HG03558 (cell line): ENCODE results near the gene FARP1.

ENCODE experiments used
- ATAC-seq: cut with Tn5 transposase; IDR thresholded peaks from one replicate; pipeline ENCODE4 v1.9.1; 2021; ENCODE audit warnings: moderate number of reproducible peaks; ENCODE audit not compliant: unreplicated experiment; ENCODE audit errors: extremely low read depth

FARP1 gene

DNA sequence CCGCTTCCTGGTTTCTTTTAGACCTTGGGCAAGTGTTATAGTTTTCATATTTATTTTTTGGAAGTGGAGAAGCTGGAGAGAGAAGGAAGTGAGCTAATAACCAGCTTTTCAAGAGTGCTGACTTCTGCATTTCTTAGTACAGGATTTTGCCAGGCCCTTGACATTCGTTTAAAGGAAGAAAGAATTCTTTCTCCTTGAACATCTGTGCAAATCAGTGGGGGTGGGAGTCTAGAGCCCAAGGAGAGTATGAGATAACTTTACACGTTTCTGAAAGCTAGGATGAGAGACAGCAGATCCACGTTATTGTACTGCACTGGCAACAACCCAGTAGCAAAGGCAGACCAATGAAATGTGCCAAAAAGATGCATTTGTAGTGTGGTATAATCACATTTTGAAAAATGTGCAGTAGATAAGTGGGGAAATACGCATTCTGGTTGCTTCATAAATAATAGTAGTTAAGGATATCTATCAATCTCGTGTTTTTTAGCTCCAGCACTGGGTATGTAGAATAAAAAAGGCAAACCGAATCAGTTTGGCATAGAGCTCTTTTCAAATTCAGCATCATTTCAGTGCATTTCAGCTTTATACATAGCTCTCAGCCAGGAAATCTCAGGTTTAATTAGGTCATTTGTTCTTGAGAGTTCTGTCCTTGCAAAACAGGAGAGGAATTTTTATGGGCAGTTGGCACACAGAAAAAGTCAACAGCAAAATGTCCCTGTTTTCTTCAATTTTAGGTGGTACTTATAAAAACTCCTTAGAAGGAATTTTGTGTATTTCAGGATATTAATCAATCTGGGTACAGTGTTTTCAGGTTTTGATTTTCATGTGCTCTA, 29.9 kb downstream of the FARP1 start:
- ATAC-seq, result no peak

DNA sequence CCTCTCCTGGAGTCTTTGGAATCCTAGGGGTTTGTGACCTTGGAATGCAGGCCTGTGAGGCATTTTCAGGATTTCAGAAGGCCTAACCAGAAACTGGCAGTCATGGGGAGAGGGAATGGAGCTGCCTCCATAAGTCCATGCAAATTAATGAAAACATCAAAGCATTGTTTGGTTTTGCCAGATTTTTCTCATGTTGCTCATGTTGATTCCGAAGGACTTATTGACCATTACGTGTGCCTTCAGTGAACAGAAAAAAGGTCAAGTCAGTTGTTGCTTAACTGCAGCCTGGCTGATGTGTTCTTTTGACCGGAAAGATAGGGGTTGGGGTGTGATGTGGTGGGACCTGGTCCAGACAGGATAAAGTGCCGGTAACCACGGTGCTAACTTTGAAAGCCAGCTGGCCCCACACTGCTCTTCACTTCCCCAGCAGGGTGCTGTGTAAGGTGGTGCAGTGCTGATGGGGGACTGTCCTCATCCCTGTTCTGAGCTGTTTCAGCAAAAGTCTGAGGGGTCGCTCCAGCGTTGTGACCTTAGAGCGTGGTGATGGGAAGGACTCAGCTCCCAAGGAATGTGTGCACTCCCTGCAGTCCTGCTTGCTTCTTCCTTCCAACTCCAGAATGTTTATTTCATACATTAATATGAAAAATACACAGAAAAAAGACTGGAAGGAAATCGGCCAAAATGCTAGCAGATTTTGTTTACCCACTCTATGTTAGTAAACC, 30.7 kb downstream of the FARP1 start:
- no peak for ATAC-seq

DNA sequence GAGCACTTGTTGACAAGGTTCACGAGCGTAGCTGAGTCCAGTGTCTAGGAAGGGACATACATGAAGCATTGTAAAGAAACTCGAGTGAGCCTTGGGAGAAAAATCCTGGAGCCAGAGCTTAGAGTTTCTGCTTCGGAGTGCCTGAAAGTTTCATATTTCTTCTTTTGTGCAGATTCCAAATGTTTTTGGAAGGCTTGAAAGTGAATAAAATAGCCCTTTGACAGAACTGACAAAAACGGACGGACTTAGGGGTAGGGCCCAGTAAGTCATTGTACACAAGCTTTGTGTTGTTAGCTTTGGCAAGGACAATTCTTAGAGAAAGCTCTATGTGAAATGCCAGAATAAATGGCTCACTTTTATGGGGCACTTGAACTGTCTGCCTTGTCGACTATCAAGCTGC, 31.4 kb downstream of the FARP1 start:
- no peak for ATAC-seq

DNA sequence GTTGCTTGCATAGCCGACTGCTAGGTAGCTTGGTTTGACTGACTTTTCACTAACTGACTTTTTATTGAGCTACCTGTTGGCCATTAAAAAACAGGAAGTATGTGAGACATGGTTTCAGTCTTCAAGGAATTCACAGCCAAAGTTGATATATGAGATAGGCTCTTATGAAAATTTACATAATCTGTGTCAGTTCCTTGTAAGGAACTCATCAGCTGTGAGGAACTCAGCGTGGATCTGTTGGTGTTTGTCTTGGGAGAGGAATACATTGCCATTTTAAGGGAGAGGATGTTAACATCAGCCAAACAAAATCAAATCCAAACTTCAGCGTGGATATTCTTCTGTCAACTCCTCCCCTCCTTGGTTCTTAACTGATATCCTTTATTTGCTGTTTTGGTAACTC, 32.1 kb downstream of the FARP1 start:
- ATAC-seq, result no peak

DNA sequence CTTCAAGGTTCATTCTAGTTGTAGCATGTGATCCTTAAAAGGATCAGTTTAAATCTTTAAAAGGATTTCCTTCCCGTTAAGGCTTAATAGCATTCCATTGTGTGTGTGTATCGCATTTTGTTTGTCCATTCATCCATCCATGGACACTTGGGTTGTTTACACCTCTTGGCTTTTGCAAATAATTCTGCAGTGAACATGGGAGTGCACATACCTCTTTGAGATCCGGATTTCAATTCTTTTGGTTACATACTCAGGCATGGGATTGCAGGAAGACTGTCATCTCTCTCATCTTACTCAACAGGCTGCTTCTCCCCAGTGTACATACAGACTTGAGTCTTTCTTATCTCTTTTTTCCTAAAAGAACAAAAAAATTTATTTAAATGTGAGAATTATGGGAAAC, 32.9 kb downstream of the FARP1 start:
- no peak for ATAC-seq

DNA sequence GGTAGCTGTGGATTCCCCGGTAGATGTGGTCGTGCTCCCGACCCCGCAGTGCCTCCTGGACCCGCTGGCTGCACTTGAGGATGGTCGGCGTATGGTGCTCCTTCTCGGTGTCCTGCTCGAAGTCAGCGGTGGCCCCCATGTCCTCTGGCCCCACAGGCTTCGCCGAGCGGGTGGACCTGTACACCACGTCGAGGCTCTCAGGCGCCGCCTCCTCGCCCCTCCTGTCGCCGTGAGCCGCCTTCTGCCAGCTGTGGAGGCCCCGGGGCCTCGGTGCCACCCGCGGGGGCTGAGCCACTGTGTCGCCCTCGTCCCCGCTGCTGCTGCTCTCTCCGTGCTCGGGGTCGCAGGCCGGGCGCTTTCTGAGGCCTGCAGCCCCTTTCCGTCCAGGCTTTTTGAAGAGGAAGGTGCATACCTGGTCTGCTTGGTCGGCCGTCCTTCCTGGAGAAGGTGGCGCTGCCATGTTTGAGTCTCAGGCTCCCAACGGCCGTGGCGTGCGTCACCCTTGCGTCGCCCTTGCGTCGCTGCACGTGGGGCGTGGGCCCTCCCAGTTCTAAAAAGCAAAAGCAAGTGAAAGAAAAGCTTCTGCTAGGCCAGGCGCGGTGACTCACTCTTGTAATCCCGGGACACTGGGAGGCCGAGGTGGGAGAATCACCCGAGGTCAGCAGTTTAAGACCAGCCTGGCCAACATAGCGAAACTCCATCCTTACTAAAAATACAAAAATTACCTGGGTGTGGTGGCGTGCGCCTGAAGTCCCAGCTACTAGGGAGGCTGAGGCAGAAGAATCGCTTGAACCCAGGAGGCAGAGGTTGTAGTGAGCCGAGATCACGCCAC, 34.1 kb downstream of the FARP1 start, which contains the start of gene RNF113B:
RNF113B (minus strand) TSS at position 493 of the 832 bp plus-strand sequence; CDS start at position 460, 33 bp downstream.
- no peak for ATAC-seq

DNA sequence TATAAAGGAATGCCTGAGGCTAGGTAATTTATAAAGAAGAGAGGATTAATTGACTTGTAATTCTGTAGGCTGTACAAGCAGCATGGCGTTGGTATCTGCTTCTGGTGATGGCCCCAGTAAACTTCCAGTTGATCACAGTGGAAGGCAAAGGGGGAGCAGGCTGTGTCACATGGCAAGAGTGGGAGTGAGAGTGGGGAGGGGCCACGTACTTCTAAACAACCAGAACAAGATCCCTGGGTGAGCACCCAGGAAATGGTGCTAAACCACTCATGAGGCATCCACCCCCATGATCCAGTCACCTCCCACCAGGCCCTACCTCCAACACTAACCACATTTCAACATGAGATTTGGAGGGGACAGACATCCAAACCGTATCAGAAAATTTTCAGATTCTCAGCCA, 37.2 kb downstream of the FARP1 start:
- ATAC-seq, result no peak

DNA sequence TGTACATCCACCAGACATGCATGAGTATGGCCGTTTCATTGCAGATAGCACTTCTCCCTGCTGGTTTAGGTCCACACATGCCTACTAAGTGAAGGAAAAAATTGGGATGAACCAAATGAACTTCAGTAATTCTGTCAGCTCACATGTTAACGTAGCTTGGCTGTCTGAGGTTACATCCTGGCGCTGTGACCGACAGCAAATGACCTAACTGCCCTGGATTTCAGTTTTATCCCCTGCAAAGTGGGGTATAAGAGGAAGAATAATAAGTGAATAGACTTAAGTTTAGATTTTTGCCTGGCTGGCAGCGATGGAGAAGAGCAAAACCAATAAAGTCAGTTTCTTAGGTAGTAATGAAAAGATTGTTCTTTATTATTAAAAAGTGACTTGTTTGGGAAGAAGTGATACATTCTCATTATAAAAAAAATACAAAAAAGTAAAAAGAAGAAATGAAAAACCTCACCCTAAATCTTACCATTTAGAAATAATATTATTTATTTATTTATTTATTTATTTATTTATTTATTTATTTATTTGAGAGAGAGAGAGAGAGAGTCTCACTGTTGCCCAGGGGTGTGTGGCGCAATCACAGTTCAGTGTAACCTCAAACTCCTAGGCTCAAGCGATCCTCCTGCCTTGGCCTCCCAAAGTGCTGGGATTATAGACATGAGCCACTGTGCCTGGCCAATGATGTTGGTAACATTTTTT, 38.4 kb downstream of the FARP1 start:
- ATAC-seq, result no peak

DNA sequence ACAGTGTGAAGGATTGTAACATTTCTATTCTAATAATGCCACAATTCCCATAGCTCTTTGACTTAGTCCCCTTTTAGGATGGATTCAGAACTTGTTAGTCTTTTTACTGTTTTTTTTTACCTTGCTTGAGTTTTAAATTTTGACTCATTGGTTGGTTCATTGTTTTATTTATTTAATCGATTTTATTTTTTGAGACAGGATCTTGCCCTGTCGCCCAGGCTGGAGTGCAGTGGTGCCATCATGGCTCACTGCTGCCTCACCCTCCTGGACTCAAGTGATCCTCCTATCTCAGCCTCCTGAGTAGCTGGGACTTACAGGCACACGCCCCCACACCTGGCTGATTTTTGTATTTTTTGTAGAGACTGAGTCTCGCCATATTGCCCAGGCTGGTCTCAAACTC, 39.3 kb downstream of the FARP1 start:
- ATAC-seq, result no peak

DNA sequence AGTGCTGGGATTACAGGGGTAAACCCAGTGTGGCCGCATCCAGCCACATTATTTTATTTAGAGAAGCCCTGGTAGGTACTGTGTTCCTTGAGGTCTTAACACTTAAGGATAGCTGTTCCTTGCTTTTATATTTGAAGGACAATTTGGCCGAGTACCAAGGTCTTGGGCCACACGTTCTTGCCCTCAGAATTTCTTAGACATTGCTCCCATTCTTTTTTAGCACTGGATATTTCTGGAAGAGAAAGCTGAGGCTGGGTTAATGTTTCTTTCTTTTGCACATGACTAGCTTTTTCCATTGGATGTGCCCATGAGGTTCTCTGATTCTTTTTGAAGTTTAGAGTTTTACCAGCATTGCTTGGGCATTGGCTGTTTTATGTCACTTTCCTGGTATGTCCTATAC, 39.7 kb downstream of the FARP1 start:
- no peak for ATAC-seq

DNA sequence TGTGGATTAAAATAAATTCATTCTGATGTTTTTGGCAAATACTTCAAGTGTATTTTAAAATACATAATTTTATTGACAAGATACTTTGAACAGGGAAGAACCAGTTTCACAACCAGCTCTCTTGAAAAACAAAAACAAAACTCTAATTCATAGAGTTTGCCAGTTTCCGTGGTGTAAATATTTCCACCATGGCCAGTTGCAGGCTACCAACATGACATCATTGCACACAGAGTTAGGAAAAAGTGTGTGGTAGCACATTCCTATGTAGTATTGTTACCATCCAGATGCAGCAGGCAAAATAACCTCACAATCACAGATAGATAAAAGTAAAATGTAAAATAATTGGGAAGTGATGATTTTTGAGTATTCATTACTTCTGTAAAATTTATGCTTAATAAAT, 41.9 kb downstream of the FARP1 start:
- no peak for ATAC-seq

DNA sequence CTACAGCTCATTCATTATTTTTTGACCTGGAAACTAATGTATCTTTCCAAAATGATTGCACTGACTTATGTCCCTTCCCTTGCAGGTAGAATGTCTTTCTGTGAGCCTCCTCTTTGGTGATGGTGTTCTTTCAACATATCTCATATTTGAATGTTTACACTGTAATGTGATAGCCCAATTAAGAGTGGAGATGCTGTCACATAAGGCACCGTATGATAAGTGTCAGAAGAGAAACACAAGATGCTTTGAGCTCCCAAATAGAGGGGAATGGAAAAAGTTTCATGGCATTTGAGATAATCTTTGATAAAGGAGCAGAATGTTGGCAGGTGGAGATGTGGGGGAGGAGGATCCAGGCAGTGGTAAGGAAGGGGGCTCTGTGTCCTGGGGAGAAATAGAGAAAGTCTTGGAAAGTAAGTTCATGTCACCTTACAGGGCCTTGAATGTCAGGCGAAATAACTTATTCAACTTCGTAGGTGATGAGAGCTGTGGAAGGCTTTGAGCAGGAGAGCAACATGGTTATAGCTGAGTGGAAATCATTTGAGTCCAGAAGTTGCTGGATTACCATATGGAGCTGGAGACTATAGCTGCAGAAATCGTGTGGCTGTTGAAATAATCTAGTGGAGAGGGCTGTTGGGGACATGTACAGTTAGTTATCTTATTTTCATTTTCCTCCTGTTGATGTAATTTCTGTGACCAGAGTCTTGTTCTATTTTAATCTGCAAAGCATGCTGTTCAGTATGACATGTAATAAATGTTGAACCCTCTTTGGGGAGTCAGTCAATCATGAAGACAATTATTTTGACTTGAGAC, 44.5 kb downstream of the FARP1 start:
- ATAC-seq, result no peak

DNA sequence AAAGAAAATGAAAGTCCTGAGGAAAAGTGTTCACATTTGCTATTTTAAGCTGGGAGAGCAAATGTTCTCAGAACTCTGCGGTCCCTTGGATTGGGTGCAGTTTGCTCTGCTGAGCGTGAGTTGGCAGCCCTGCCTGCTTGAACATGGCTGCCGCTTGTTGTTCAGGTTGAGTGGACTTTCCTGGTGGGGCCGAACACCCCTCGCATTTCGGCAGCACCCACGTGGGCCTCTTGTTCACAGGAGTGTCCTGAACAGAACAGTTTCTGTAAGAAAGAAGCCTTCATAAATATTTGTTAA, 45.0 kb downstream of the FARP1 start:
- no peak for ATAC-seq

DNA sequence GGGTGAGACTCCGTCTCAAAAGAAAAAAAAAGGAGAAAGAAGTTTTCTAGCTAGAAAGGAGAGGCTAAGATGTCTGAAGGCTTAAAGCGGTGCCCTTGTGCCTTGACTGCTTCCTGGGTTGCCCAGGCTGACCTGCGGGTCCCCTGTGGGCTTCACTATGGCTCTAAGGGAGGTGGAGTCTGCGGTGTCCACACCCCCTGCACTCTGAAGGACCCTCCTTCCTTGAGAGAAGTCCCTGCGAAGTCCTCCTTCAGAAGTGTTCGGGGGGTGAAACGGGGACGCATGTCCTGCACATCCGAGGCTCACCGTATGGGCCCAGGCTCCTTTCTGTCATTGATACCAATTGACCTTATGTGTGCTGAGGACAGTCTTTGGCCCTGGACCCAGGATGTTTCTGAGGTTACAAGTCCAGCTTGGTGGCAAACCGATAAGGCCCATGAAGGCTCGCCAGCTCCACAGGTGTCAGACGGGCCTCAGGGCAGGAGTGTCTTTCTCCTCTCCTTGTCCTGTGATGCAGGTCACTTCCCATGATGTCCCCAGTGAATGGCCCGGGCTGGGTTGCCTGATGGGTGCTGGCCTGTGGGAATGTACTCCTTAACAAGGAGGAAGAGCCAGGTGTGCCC, 45.8 kb downstream of the FARP1 start:
- ATAC-seq, result no peak

DNA sequence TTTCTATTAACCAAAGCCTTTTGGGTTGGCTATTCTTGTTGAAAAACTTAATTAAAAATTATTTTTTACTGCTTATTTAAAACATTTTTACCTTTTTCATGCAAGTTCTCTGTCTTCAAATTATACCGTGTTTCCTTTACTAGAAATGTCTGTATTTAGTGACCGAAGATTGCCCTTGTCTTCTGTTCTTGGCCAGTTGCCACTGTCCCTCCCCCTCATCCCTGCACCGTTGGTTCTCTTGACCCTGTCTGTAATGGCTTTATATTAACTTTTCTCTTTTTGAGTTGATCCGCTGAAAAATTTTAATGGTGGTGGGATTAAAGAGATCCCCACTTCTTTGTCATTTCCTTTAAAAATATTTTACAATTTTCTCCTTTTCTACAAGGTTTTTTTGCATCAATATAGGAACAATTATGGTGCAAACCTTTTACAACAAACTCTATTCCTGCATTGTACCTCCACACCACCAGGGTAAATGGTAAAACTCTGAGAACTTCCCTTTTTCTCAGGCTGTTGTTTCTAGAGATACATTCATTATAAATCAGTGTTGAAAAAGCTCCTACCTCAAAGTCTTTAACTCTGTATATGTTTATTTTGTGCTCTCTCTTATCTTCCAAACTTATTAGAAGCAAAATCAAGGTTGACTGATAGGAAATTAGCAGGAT, 47.1 kb downstream of the FARP1 start:
- ATAC-seq, result no peak

DNA sequence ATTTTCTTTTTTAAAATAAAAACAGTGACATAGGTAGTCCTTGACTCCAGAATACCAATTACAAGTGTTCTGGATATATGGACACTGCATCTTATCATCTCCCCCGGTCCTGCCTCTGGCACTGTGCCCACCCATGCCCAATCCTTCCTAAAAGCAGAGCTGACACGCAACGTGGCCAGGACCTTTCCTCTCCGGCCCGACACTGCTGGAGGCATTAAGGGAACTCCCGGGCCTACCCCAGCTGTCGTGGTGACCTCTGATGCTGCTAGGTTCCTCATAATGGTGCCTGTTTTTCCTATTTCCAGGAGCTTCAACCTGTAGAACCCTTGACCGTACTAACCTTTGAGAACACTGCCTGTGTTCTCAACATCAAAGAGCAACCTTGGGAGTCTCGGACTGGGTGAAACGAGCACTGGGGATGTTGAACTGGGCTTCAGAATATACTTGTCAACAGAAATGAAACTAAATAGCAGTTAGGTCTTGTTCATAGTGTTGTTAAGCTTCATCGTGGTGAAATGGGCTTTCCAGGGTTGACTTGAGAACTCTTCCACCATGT, 48.1 kb downstream of the FARP1 start:
- no peak for ATAC-seq

DNA sequence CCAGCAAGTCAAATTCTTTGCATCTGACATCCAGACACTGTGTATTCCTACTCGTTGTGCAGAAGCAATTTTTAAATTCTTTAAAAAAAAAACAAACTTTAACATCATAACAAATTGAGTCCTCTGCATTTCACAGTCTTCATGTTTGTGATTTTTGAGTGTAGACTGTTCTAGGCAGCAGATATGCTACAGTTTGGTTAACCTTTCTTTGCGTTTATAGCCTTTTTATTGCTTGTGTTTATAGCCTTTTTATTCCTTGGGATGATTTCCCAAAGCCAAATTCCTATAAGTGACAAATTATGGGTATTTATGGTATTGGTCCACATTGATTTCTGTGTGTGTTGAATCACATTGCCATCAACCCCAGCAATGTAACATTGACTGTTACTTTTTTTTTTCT, 49.1 kb downstream of the FARP1 start:
- ATAC-seq, result no peak

DNA sequence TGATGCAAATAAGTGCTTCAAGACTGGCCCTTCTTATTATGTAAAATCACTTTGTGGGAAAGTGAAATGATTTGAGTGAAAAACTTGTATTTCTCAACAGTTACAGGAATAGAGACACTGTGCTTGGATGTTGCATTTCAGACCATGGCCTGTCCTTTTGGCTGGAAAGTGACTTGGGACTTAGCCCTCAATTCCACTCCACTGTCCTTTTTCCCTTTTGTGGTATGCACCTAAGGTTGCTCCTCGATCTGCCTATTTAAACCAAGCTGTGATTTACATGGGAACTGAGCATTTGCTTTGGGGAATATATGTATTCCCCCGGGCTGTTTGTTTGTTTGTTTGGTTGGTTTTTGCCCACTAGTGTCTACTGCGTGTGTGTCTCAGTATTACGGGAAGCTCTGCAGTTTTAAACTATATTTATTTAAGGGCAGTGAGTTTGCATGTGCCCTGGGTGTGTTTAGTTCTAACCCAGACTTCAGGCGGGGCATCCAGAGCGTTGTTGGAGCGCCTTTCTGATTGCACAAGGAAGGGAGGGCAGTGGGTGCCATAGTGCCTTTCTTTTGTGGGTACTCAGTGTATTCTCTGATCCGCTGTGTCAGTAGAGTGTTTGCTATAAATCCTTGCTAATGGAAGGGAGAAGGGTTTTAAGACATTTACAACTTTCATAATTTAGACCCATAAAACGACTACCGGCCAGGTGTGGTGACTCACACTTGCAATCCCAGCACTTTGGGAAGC, 52.3 kb downstream of the FARP1 start:
- ATAC-seq, result no peak
